HepG2 (cell line): ENCODE measurements around the gene SEMA3F. TPM values are rescaled to one million over a fixed set of nuclear protein-coding genes. Genes with fewer than 3 reads are reported as not detected.

ENCODE experiments used
- AGO2 ChIP-seq: fragments of 200-400 bp; formaldehyde crosslinking; optimal IDR thresholded peaks from 2 replicates; pipeline ENCODE3; 2017; ENCODE audit warnings: mild to moderate bottlenecking, low read depth, low read length, moderate library complexity
- ARHGAP35 ChIP-seq: sonication (generic); formaldehyde crosslinking; IDR thresholded peaks from 2 replicates; pipeline ENCODE4 v1.9.0; 2022; ENCODE audit warnings: mild to moderate bottlenecking, inconsistent platforms, moderate library complexity, missing genetic modification reagents, borderline replicate concordance
- CBFB ChIP-seq: sonication (generic); formaldehyde crosslinking; IDR thresholded peaks from 2 replicates; pipeline ENCODE4 v1.4.0; 2020; ENCODE audit warnings: missing genetic modification reagents
- CHD4 ChIP-seq: fragments of 200-600 bp; sonication (generic); IDR thresholded peaks from 2 replicates; pipeline ENCODE4 v1.7.0; 2017; ENCODE audit warnings: mild to moderate bottlenecking, low read length, borderline replicate concordance
- ELK4 ChIP-seq: sonication (generic); formaldehyde crosslinking; IDR thresholded peaks from 2 replicates; pipeline ENCODE4 v1.9.0; 2021; ENCODE audit warnings: missing genetic modification reagents, borderline replicate concordance
- FOXK1 ChIP-seq: sonication (generic); formaldehyde crosslinking; IDR thresholded peaks from 2 replicates; pipeline ENCODE4 v1.4.0; 2020; ENCODE audit warnings: low read depth, missing genetic modification reagents, borderline replicate concordance
- LBX2 ChIP-seq: sonication (generic); formaldehyde crosslinking; IDR thresholded peaks from 2 replicates; pipeline ENCODE4 v1.5.0; 2020; ENCODE audit warnings: missing genetic modification reagents, mild to moderate bottlenecking, borderline replicate concordance
- MYPOP ChIP-seq: sonication (generic); formaldehyde crosslinking; IDR thresholded peaks from 2 replicates; pipeline ENCODE4 v1.8.1; 2023; ENCODE audit warnings: mild to moderate bottlenecking, moderate library complexity, missing genetic modification reagents
- NFE2L1 ChIP-seq: sonication (generic); formaldehyde crosslinking; IDR thresholded peaks from 2 replicates; pipeline ENCODE4 v1.4.0; 2020; ENCODE audit warnings: missing genetic modification reagents, mild to moderate bottlenecking, borderline replicate concordance
- PITX1 ChIP-seq: sonication (generic); formaldehyde crosslinking; IDR thresholded peaks from 2 replicates; pipeline ENCODE4 v1.5.1; 2020; ENCODE audit warnings: mild to moderate bottlenecking, missing genetic modification reagents
- PPARG ChIP-seq: conservative IDR thresholded peaks from 2 replicates; pipeline ENCODE4 v1.6.1; 2016; ENCODE audit warnings: missing biosample characterization, missing genetic modification reagents
- PREB ChIP-seq: sonication (generic); formaldehyde crosslinking; IDR thresholded peaks from 2 replicates; pipeline ENCODE4 v1.4.0; 2020; ENCODE audit warnings: missing genetic modification reagents
- PTBP1 ChIP-seq: fragments of 200-400 bp; formaldehyde crosslinking; IDR thresholded peaks from 2 replicates; pipeline ENCODE4 v1.6.1; 2018; ENCODE audit warnings: low read length, low read depth; ENCODE audit not compliant: poor library complexity, severe bottlenecking
- RBAK ChIP-seq: sonication (generic); formaldehyde crosslinking; IDR thresholded peaks from 2 replicates; pipeline ENCODE4 v1.5.1; 2020; ENCODE audit warnings: mild to moderate bottlenecking, missing genetic modification reagents
- SAP130 ChIP-seq: IDR thresholded peaks from 2 replicates; pipeline ENCODE4 v1.6.1; 2016; ENCODE audit warnings: low read depth
- SMAD9 ChIP-seq: sonication (generic); formaldehyde crosslinking; IDR thresholded peaks from 2 replicates; pipeline ENCODE4 v1.5.1; 2020; ENCODE audit warnings: mild to moderate bottlenecking, missing genetic modification reagents
- ZBTB26 ChIP-seq: IDR thresholded peaks from 2 replicates; pipeline ENCODE4 v1.6.1; 2016; ENCODE audit warnings: missing compliant biosample characterization, missing genetic modification reagents, borderline replicate concordance
- ZBTB8A ChIP-seq: sonication (generic); formaldehyde crosslinking; IDR thresholded peaks from 2 replicates; pipeline ENCODE4 v1.4.0; 2020; ENCODE audit warnings: mild to moderate bottlenecking, low read depth, missing genetic modification reagents, borderline replicate concordance
- ZNF615 ChIP-seq: sonication (generic); formaldehyde crosslinking; IDR thresholded peaks from 2 replicates; pipeline ENCODE4 v1.5.0; 2020; ENCODE audit warnings: mild to moderate bottlenecking, missing genetic modification reagents, borderline replicate concordance
- ZNF691 ChIP-seq: sonication (generic); formaldehyde crosslinking; IDR thresholded peaks from 2 replicates; pipeline ENCODE4 v1.4.0; 2020; ENCODE audit warnings: missing genetic modification reagents, low read depth, mild to moderate bottlenecking, borderline replicate concordance
- polyA plus RNA-seq, 8 experiments: library from polyadenylated mRNA; depleted of rRNA in 3 of 8; stranded (reverse) in 7 of 8; unstranded in 1 of 8; fragments of >200 nt; fragmentation: Illumina TruSeq in 4 of 8; extraction: Trizol in 4 of 8; gene quantifications; 2 replicates each; pipeline versions ENCODE4 v1.2.1 to v1.2.3, GENCODE V29; 2011 to 2016; ENCODE audit warnings: low read depth in 4 of 8, missing spikeins in 1 of 8, mixed read lengths in 1 of 8; ENCODE audit not compliant: insufficient read depth in 1 of 8
- total RNA-seq, 5 experiments: library from RNA; depleted of rRNA; stranded (reverse); fragments of >200 nt; fragmentation: Illumina TruSeq; extraction: Trizol; gene quantifications; 2 replicates each; pipeline ENCODE4 v1.2.3, GENCODE V29; 2016; ENCODE audit warnings: low read depth in 1 of 5

Gene SEMA3F
- total and polyA plus RNA-seq, 2 of the 13 experiments (the other 11 are each of a cell fraction or from before 2014, with no cell fraction given) = 7.6 to 17.2 TPM

- TF ChIP-seq LBX2 (CRISPR knock-in tag) = no peak
- TF ChIP-seq PITX1 (CRISPR knock-in tag) = peak; percentile 73
- TF ChIP-seq CHD4 = no peak
- TF ChIP-seq ZBTB8A (CRISPR knock-in tag) = no peak
- TF ChIP-seq PTBP1 = no peak
- TF ChIP-seq ELK4 (CRISPR knock-in tag) = no peak
- no peak for TF ChIP-seq SMAD9
- no peak for TF ChIP-seq RBAK (CRISPR knock-in tag)
- TF ChIP-seq SAP130 = peak; percentile 78
- no peak for TF ChIP-seq AGO2
- TF ChIP-seq CBFB (CRISPR knock-in tag) = peak; percentile 66; the same call in 1 of the 2 replicates
- peak; percentile 44; the same call in 1 of the 2 replicates for TF ChIP-seq MYPOP (CRISPR knock-in tag)
- no peak for TF ChIP-seq NFE2L1 (CRISPR knock-in tag)
- peak; percentile 74; the same call in 1 of the 2 replicates for TF ChIP-seq ZBTB26 (CRISPR knock-in tag)
- no peak; the same call in 1 of the 2 replicates for TF ChIP-seq ZNF691
- TF ChIP-seq PPARG (CRISPR knock-in tag) = no peak
- TF ChIP-seq FOXK1 (CRISPR knock-in tag) = peak; percentile 88; the same call in 1 of the 2 replicates
- TF ChIP-seq PREB (CRISPR knock-in tag) = no peak
- no peak for TF ChIP-seq ARHGAP35 (CRISPR knock-in tag)
- TF ChIP-seq ZNF615 (CRISPR knock-in tag) = no peak
These were observed 48.1 kb downstream of the SEMA3F start (continued) for GRCh38 chr3:50203113-50203808.
